Hepatocyte (in vitro differentiated cells): Measurements from ENCODE around the gene TFR2. TPM values are rescaled to one million over a fixed set of nuclear protein-coding genes. Genes with fewer than 3 reads are reported as not detected.

Experiments
- DNase-seq: peaks from one replicate; pipeline ENCODE4 v3.0.0-alpha.2; 2016; ENCODE audit warnings: low spot score
- H2AFZ ChIP-seq: fragments of 200-600 bp; sonication (generic); 2 replicates; pipeline ENCODE4 v1.6.0; 2016; ENCODE audit warnings: antibody characterized with exemption, mild to moderate bottlenecking
- H3K27ac ChIP-seq: fragments of 200-600 bp; sonication (generic); 2 replicates; pipeline ENCODE4 v1.5.1; 2016; ENCODE audit warnings: mild to moderate bottlenecking
- H3K27me3 ChIP-seq: fragments of 200-600 bp; sonication (generic); 2 replicates; pipeline ENCODE4 v1.6.1; 2016
- H3K36me3 ChIP-seq: fragments of 200-600 bp; sonication (generic); replicated peaks from 2 replicates; pipeline ENCODE4 v1.5.1; 2016; ENCODE audit warnings: low read depth; ENCODE audit not compliant: insufficient read depth
- H3K4me1 ChIP-seq: fragments of 200-600 bp; sonication (generic); 2 replicates; pipeline ENCODE4 v1.5.1; 2016; ENCODE audit warnings: mild to moderate bottlenecking, moderate library complexity; ENCODE audit not compliant: insufficient read depth
- H3K4me2 ChIP-seq: fragments of 200-600 bp; sonication (generic); 2 replicates; pipeline ENCODE4 v1.6.0; 2016
- H3K4me3 ChIP-seq: fragments of 200-600 bp; sonication (generic); 2 replicates; pipeline ENCODE4 v1.5.1; 2016; ENCODE audit warnings: mild to moderate bottlenecking
- H3K79me2 ChIP-seq: fragments of 200-600 bp; sonication (generic); 2 replicates; pipeline ENCODE4 v1.6.0; 2017; ENCODE audit warnings: mild to moderate bottlenecking
- H3K9me2 ChIP-seq: fragments of 200-600 bp; sonication (generic); replicated peaks from 2 replicates; pipeline ENCODE4 v1.6.0; 2017; ENCODE audit warnings: mild to moderate bottlenecking; ENCODE audit not compliant: insufficient read depth
- H3K9me3 ChIP-seq: fragments of 200-600 bp; sonication (generic); 2 replicates; pipeline ENCODE4 v1.5.1; 2016; ENCODE audit warnings: low read depth, mild to moderate bottlenecking
- H4K20me1 ChIP-seq: fragments of 200-600 bp; sonication (generic); 2 replicates; pipeline ENCODE4 v1.6.0; 2016; ENCODE audit warnings: mild to moderate bottlenecking; ENCODE audit not compliant: insufficient read depth, poor library complexity, severe bottlenecking
- EZH2 ChIP-seq: fragments of 200-600 bp; sonication (generic); IDR thresholded peaks from 2 replicates; pipeline ENCODE4 v1.6.1; 2016; ENCODE audit warnings: antibody characterized with exemption, mild to moderate bottlenecking, borderline replicate concordance
- EZH2phosphoT487 ChIP-seq: fragments of 200-600 bp; sonication (generic); IDR thresholded peaks from one replicate; pipeline ENCODE4 v1.6.1; 2018; ENCODE audit warnings: antibody characterized with exemption, mild to moderate bottlenecking, low read depth, moderate library complexity; ENCODE audit not compliant: unreplicated experiment, severe bottlenecking
- whole genome bisulfite sequencing: methylation state at CpG from one replicate; pipeline ENCODE4 v1.1.6; 2016; ENCODE audit warnings: low lambda C conversion rate; ENCODE audit errors: missing lambda C conversion rate; 5-methylcytosine and 5-hydroxymethylcytosine counted together
- polyA plus RNA-seq: library from polyadenylated mRNA; unstranded; fragments of >200 nt; fragmentation: Nextera tagmentation; extraction: Ambion mirVana; gene quantifications from 2 replicates; pipeline ENCODE4 v1.2.1, GENCODE V29; 2016
- total RNA-seq: library from RNA; depleted of rRNA; stranded (reverse); fragments of >200 nt; gene quantifications from 2 replicates; pipeline ENCODE4 v1.2.3, GENCODE V29; 2014
- TF ChIP-seq, protein P1 (sequence below): fragments of 200-600 bp; sonication (generic); IDR thresholded peaks from 2 replicates; pipeline ENCODE4 v1.5.1; 2016; ENCODE audit warnings: antibody characterized with exemption, mild to moderate bottlenecking; ENCODE audit not compliant: poor library complexity

TFR2 gene
- total and polyA plus RNA-seq, 2 experiments from 2014 or later: 13.5 to 16.8 TPM

DNA sequence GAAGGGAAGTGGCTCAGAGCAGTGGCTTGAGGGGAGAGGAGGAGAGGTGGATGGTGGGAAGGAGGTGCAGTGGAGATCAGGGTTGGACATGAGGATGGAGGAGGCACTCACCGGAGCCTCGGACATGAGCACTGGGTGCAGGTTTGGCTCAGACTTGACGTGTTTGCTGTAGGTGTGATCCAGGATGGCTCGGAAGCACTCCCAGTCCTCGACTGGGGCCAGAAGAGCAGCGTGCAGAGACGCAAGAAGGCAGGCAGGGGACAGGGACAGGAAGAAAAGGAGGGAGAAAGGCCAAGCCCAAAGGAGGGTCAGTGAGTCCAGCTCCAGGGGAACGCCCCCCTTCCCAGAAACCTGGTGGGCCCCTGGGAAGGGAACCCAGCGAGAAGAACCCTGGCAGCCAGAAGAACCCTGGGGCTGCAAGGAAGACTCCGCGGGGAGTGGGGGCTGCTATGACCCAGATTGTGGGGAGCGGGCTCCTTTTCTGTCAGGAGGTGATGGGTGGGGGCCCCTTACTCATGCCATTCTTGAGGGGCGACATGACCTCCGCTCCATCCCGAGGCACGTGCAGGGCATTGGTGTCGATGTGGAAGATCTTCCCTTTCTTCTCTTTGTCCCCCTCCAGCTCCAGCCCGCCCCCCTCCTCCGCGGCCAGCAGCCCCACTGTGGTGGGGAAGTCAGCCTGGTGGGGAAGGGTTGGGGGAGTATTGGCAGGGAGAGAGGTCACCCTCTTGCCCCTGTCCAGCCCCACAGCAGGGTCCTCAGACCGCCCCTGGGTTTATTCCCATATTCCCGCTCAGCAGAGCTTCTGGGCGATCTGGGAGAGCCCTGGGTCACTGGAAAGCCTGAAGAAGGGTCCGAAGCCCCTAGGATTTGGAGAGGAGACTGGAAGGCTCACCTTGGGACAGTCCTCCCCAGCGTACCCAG, 13.8 kb upstream of the TFR2 start:
- 63% methylated on average over 22 of the region's 25 CpGs for WGBS
- Histone ChIP-seq H3K4me2 (no peak overlapping the region), H3K4me3 (no peak overlapping the region), H4K20me1 (no peaks in the 10 kb centered on the region), H3K9me2 (no peaks in the 10 kb centered on the region), H3K27ac (no peak overlapping the region), H3K9me3 (no peaks in the 10 kb centered on the region), H3K4me1 (no peaks in the 10 kb centered on the region), H3K27me3 (peaks cover 21% of the 10 kb centered on the region), H3K79me2 (no peaks in the 10 kb centered on the region), H3K36me3 (no peaks in the 10 kb centered on the region), H2AFZ (no peak overlapping the region)
- no peak for DNase-seq
- TF ChIP-seq, protein P1, sequence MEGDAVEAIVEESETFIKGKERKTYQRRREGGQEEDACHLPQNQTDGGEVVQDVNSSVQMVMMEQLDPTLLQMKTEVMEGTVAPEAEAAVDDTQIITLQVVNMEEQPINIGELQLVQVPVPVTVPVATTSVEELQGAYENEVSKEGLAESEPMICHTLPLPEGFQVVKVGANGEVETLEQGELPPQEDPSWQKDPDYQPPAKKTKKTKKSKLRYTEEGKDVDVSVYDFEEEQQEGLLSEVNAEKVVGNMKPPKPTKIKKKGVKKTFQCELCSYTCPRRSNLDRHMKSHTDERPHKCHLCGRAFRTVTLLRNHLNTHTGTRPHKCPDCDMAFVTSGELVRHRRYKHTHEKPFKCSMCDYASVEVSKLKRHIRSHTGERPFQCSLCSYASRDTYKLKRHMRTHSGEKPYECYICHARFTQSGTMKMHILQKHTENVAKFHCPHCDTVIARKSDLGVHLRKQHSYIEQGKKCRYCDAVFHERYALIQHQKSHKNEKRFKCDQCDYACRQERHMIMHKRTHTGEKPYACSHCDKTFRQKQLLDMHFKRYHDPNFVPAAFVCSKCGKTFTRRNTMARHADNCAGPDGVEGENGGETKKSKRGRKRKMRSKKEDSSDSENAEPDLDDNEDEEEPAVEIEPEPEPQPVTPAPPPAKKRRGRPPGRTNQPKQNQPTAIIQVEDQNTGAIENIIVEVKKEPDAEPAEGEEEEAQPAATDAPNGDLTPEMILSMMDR: no peak
- TF ChIP-seq EZH2phosphoT487 (no peak), EZH2 (no peak)

DNA sequence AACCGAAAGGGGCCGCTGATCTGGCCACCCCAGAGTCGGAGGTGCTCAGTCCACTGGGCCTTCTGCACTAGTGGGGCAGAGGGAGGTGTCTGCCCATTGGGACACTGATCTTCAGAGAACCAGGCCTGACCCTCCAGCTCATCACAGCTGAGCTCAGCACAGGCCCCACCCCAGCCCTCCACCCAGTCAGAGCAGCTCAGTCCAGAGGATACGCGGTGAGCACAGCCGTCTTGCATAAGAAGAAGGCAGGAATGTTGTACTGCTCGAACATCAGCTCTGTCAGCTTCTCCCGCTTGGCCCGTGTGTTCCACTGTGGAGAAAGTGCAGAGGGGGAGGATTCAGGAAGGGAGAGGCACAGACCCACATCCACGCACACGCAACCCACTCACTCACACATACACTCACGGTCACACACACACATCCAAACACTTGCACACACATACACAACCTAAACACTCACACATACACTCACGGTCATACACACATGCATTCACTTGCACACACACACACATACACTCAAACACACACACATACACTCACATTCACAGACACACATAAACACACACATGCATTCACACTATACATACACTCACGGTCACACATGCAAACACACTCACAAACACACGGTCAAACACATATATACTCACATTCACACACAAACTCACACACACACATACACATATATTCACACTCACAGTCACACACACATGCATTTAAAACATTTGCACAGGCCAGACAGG, 8.6 kb upstream of the TFR2 start:
- no peaks in the 10 kb centered on the region for H3K36me3 ChIP-seq
- H3K79me2 ChIP-seq: no peaks in the 10 kb centered on the region
- no peak overlapping the region for H3K4me2 ChIP-seq
- no peaks in the 10 kb centered on the region for H4K20me1 ChIP-seq
- no peak overlapping the region for H3K27ac ChIP-seq
- H3K4me1 ChIP-seq: no peaks in the 10 kb centered on the region
- H3K27me3 ChIP-seq: peaks cover 3% of the 10 kb centered on the region
- no peak overlapping the region for H3K4me3 ChIP-seq
- H3K9me2 ChIP-seq: no peaks in the 10 kb centered on the region
- no peaks in the 10 kb centered on the region for H3K9me3 ChIP-seq
- TF ChIP-seq EZH2 (no peak), EZH2phosphoT487 (no peak)
- TF ChIP-seq, protein P1: no peak
- 81% methylated on average over 15 of the region's 15 CpGs for WGBS
- no peak overlapping the region for H2AFZ ChIP-seq
- peak; percentile 48 for DNase-seq

DNA sequence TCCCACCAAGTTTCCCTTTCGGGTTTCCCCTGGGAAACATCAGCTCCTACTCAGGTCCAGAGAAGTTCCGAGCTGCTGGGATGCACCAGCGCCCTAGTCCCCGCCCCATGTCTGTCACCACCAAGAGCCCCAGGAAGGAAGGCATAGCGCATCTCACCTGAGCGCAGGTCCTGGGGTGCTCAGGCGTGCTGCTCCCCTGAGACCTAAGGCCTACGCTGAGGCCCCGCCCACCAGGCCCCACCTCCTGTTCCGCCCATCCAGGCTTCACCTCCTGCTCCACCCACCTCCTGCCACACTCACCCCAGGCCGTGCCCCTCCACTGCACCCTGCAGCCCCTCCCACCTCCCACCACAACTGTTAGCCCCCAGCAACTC, 1.2 kb upstream of the TFR2 start:
- Histone ChIP-seq H3K27me3 (no peaks in the 10 kb centered on the region), H3K4me3 (no peak overlapping the region), H3K4me2 (no peak overlapping the region), H3K9me2 (no peaks in the 10 kb centered on the region), H3K79me2 (no peaks in the 10 kb centered on the region), H3K36me3 (no peaks in the 10 kb centered on the region), H3K27ac (no peak overlapping the region), H4K20me1 (no peaks in the 10 kb centered on the region), H3K4me1 (no peaks in the 10 kb centered on the region), H3K9me3 (no peaks in the 10 kb centered on the region), H2AFZ (no peak overlapping the region)
- 93% methylated on average over 4 of the region's 11 CpGs for WGBS
- TF ChIP-seq, protein P1: no peak
- TF ChIP-seq EZH2phosphoT487 (no peak), EZH2 (no peak)
- DNase-seq: no peak
